ENCODE data around the gene AKAP7. TPM values are rescaled to one million over a fixed set of nuclear protein-coding genes. Genes with fewer than 3 reads are reported as not detected.

Gene AKAP7
- total RNA-seq, 1 donor from 2014 or later: 15.5 TPM

GRCh38 chr6:131146865-131147264, 11.6 kb downstream of the AKAP7 start:
- Mint-ChIP-seq H3K27ac (no peak overlapping the region), H3K4me1 (no peaks in the 10 kb centered on the region), H3K4me3 (no peak overlapping the region), H3K36me3 (no peaks in the 10 kb centered on the region), H3K27me3 (ENCODE audit: insufficient read depth, low read depth) (no peaks in the 10 kb centered on the region), H3K9me3 (no peaks in the 10 kb centered on the region)
- H3F3A ChIP-seq (ENCODE audit: low read depth): no peaks in the 10 kb centered on the region
- H3K4me1 ChIP-seq: no peaks in the 10 kb centered on the region
- H3K27ac ChIP-seq: no peak overlapping the region
- no peak for DNase-seq (ENCODE audit: low spot score)
- H3K36me3 ChIP-seq: no peaks in the 10 kb centered on the region
- H3K4me2 ChIP-seq: no peak overlapping the region
- no peak overlapping the region for H3K4me3 ChIP-seq
- H2AFZ ChIP-seq (replicated peaks): no peak overlapping the region
- no peaks in the 10 kb centered on the region for H3K9me3 ChIP-seq (ENCODE audit: low read depth)
- TF ChIP-seq EZH2 (IDR thresholded peaks at IDR 0.05) (no peak), EZH2phosphoT487 (IDR thresholded peaks at IDR 0.05) (no peak), CTCF (IDR thresholded peaks at IDR 0.05) (no peak)
- no peak overlapping the region for H3K9ac ChIP-seq
- no peaks in the 10 kb centered on the region for H3K27me3 ChIP-seq
- H4K20me1 ChIP-seq (ENCODE audit: low read depth): no peaks in the 10 kb centered on the region
- no peaks in the 10 kb centered on the region for H3K79me2 ChIP-seq (ENCODE audit: low read depth)

- Mint-ChIP-seq H3K4me1 (no peaks in the 10 kb centered on the region), H3K9me3 (no peaks in the 10 kb centered on the region), H3K27me3 (ENCODE audit: insufficient read depth, low read depth) (peaks cover 6% of the 10 kb centered on the region), H3K27ac (no peak overlapping the region), H3K36me3 (no peaks in the 10 kb centered on the region), H3K4me3 (no peak overlapping the region)
- Histone ChIP-seq H3K4me1 (no peaks in the 10 kb centered on the region), H4K20me1 (ENCODE audit: low read depth) (no peaks in the 10 kb centered on the region), H3K27ac (no peak overlapping the region), H3K4me3 (no peak overlapping the region), H3K27me3 (no peaks in the 10 kb centered on the region), H3K9me3 (ENCODE audit: low read depth) (no peaks in the 10 kb centered on the region), H2AFZ (replicated peaks) (no peak overlapping the region), H3F3A (ENCODE audit: low read depth) (no peaks in the 10 kb centered on the region), H3K79me2 (ENCODE audit: low read depth) (no peaks in the 10 kb centered on the region), H3K4me2 (no peak overlapping the region), H3K36me3 (no peaks in the 10 kb centered on the region), H3K9ac (no peak overlapping the region)
- DNase-seq (ENCODE audit: low spot score): no peak
- no peak for TF ChIP-seq EZH2phosphoT487 (IDR thresholded peaks at IDR 0.05)
Observed at GRCh38 chr6:131156411-131156810, 21.1 kb downstream of the AKAP7 start.

- Histone ChIP-seq H3F3A (ENCODE audit: low read depth) (no peaks in the 10 kb centered on the region), H3K27ac (no peak overlapping the region), H3K4me3 (no peak overlapping the region), H3K4me2 (no peak overlapping the region), H3K4me1 (peaks cover 6% of the 10 kb centered on the region), H3K36me3 (no peaks in the 10 kb centered on the region), H3K9me3 (ENCODE audit: low read depth) (no peaks in the 10 kb centered on the region), H3K27me3 (no peaks in the 10 kb centered on the region), H3K9ac (no peak overlapping the region), H2AFZ (replicated peaks) (no peak overlapping the region), H3K79me2 (ENCODE audit: low read depth) (no peaks in the 10 kb centered on the region), H4K20me1 (ENCODE audit: low read depth) (no peaks in the 10 kb centered on the region)
- no peaks in the 10 kb centered on the region for H3K36me3 Mint-ChIP-seq
- H3K4me3 Mint-ChIP-seq: no peak overlapping the region
- no peak overlapping the region for H3K27ac Mint-ChIP-seq
- peaks cover 4% of the 10 kb centered on the region for H3K27me3 Mint-ChIP-seq (ENCODE audit: insufficient read depth, low read depth)
- no peaks in the 10 kb centered on the region for H3K9me3 Mint-ChIP-seq
- DNase-seq (ENCODE audit: low spot score): no peak
- TF ChIP-seq EZH2 (IDR thresholded peaks at IDR 0.05) (no peak), EZH2phosphoT487 (IDR thresholded peaks at IDR 0.05) (no peak), CTCF (IDR thresholded peaks at IDR 0.05) (no peak)
- H3K4me1 Mint-ChIP-seq: no peaks in the 10 kb centered on the region
Observed at GRCh38 chr6:131159578-131159977, 24.3 kb downstream of the AKAP7 start.

- H3K4me1 ChIP-seq: peaks cover 6% of the 10 kb centered on the region
- H3K36me3 Mint-ChIP-seq: no peaks in the 10 kb centered on the region
- H3F3A ChIP-seq (ENCODE audit: low read depth): no peaks in the 10 kb centered on the region
- no peaks in the 10 kb centered on the region for H3K9me3 Mint-ChIP-seq
- peaks cover 2% of the 10 kb centered on the region for H3K27me3 Mint-ChIP-seq (ENCODE audit: insufficient read depth, low read depth)
- H3K9me3 ChIP-seq (ENCODE audit: low read depth): no peaks in the 10 kb centered on the region
- H3K4me3 Mint-ChIP-seq: no peak overlapping the region
- no peaks in the 10 kb centered on the region for H4K20me1 ChIP-seq (ENCODE audit: low read depth)
- no peak overlapping the region for H2AFZ ChIP-seq (replicated peaks)
- no peak for DNase-seq (ENCODE audit: low spot score)
- H3K4me1 Mint-ChIP-seq: no peaks in the 10 kb centered on the region
- no peak overlapping the region for H3K4me2 ChIP-seq
- H3K27ac ChIP-seq: no peak overlapping the region
- H3K4me3 ChIP-seq: no peak overlapping the region
- H3K27me3 ChIP-seq: no peaks in the 10 kb centered on the region
- no peaks in the 10 kb centered on the region for H3K79me2 ChIP-seq (ENCODE audit: low read depth)
- no peak overlapping the region for H3K27ac Mint-ChIP-seq
- H3K36me3 ChIP-seq: no peaks in the 10 kb centered on the region
- TF ChIP-seq EZH2phosphoT487 (IDR thresholded peaks at IDR 0.05) (no peak), EZH2 (IDR thresholded peaks at IDR 0.05) (no peak), CTCF (IDR thresholded peaks at IDR 0.05) (no peak)
- no peak overlapping the region for H3K9ac ChIP-seq
Observed at GRCh38 chr6:131160254-131160758, 25.0 kb downstream of the AKAP7 start.
